Right atrium auricular region (tissue), 2 donors: Measurements from ENCODE around the gene SLC12A8. TPM values are rescaled to one million over a fixed set of nuclear protein-coding genes. Genes with fewer than 3 reads are reported as not detected.

ENCODE experiments used
- DNase-seq: peaks from one replicate; pipeline ENCODE4 v3.0.0-alpha.2; 2019; ENCODE audit warnings: low spot score
- H3K27ac ChIP-seq, 2 donors: fragments of 200-600 bp; sonication (generic); 1 replicate in 1 of 2; 2 replicates in 1 of 2; pipeline ENCODE4 v1.5.1; 2016 to 2019
- H3K27me3 ChIP-seq, 2 donors: fragments of 200-600 bp; sonication (generic); one replicate each; pipeline versions ENCODE4 v1.5.1 to v1.6.0; 2017 to 2019
- H3K36me3 ChIP-seq: fragments of 200-600 bp; sonication (generic); one replicate; pipeline ENCODE4 v1.5.1; 2016
- H3K4me1 ChIP-seq, 2 donors: fragments of 200-600 bp; sonication (generic); one replicate each; pipeline versions ENCODE4 v1.5.1 to v1.6.0; 2017 to 2019
- H3K4me3 ChIP-seq, 2 donors: fragments of 200-600 bp; sonication (generic); 1 replicate in 1 of 2; 2 replicates in 1 of 2; pipeline ENCODE4 v1.5.1; 2017 to 2019; ENCODE audit warnings: mild to moderate bottlenecking in 1 of 2, moderate library complexity in 1 of 2
- H3K9me3 ChIP-seq, 2 donors: fragments of 200-600 bp; sonication (generic); one replicate each; pipeline ENCODE4 v1.5.1; 2019
- CTCF ChIP-seq, 2 donors: fragments of 200-600 bp; sonication (generic); IDR thresholded peaks; one replicate each; pipeline ENCODE4 v1.5.1; 2019; ENCODE audit warnings: antibody characterized with exemption in 2 of 2
- total RNA-seq, 2 donors: library from RNA; depleted of rRNA; stranded (reverse); fragments of >200 nt; gene quantifications; one replicate each; pipeline ENCODE4 v1.1.0, GENCODE V29; 2016

The SLC12A8 gene
- total RNA-seq, 2 donors from 2014 or later = 1.1 to 1.9 TPM

- Histone ChIP-seq H3K27me3 (no peaks in the 10 kb centered on the region), H3K4me1 (peaks cover 0 to 15% of the 10 kb centered on the region in 2 donors), H3K9me3 (no peaks in the 10 kb centered on the region), H3K4me3 (no peak overlapping the region), H3K36me3 (no peaks in the 10 kb centered on the region), H3K27ac (no peak overlapping the region)
- TF ChIP-seq CTCF (IDR thresholded peaks at IDR 0.05) = no peak
- DNase-seq = peak; percentile 26
Measured at GRCh38 chr3:125156456-125156855, 56.1 kb downstream of the SLC12A8 start.

GRCh38 chr3:125154800-125155269 is 57.7 kb downstream of the SLC12A8 start:
- no peak for TF ChIP-seq CTCF (IDR thresholded peaks at IDR 0.05)
- Histone ChIP-seq H3K9me3 (no peaks in the 10 kb centered on the region), H3K36me3 (no peaks in the 10 kb centered on the region), H3K4me1 (peaks cover 0 to 16% of the 10 kb centered on the region in 2 donors), H3K27me3 (no peaks in the 10 kb centered on the region), H3K4me3 (no peak overlapping the region), H3K27ac (no peak overlapping the region)
- no peak for DNase-seq

- no peak overlapping the region for H3K4me3 ChIP-seq
- H3K9me3 ChIP-seq = no peaks in the 10 kb centered on the region
- peak; percentile 49 for DNase-seq
- H3K27me3 ChIP-seq = no peaks in the 10 kb centered on the region
- TF ChIP-seq CTCF (IDR thresholded peaks at IDR 0.05) = no peak
- H3K27ac ChIP-seq = no peak overlapping the region
- no peaks in the 10 kb centered on the region for H3K36me3 ChIP-seq
- peaks cover 0 to 21% of the 10 kb centered on the region in 2 donors for H3K4me1 ChIP-seq
Measured at GRCh38 chr3:125154110-125154509, 58.4 kb downstream of the SLC12A8 start.

- Histone ChIP-seq H3K27ac (no peak overlapping the region), H3K27me3 (no peaks in the 10 kb centered on the region), H3K9me3 (no peaks in the 10 kb centered on the region), H3K36me3 (no peaks in the 10 kb centered on the region), H3K4me3 (no peak overlapping the region), H3K4me1 (peaks cover 0 to 32% of the 10 kb centered on the region in 2 donors)
- no peak for DNase-seq
- TF ChIP-seq CTCF (IDR thresholded peaks at IDR 0.05) = no peak
Measured at GRCh38 chr3:125152951-125153350, 59.6 kb downstream of the SLC12A8 start.

- H3K4me3 ChIP-seq = no peak overlapping the region
- peaks cover 0 to 43% of the 10 kb centered on the region in 2 donors for H3K4me1 ChIP-seq
- H3K36me3 ChIP-seq = no peaks in the 10 kb centered on the region
- no peak for TF ChIP-seq CTCF (IDR thresholded peaks at IDR 0.05)
- no peak for DNase-seq
- H3K9me3 ChIP-seq = no peaks in the 10 kb centered on the region
- peak overlapping the region in 1 of 2 donors; percentile 19 for H3K27ac ChIP-seq
- no peaks in the 10 kb centered on the region for H3K27me3 ChIP-seq
Measured at GRCh38 chr3:125151916-125152315, 60.6 kb downstream of the SLC12A8 start.

- Histone ChIP-seq H3K4me1 (peaks cover 0 to 48% of the 10 kb centered on the region in 2 donors), H3K27ac (peak overlapping the region in 1 of 2 donors; percentile 19), H3K4me3 (no peak overlapping the region), H3K27me3 (no peaks in the 10 kb centered on the region), H3K9me3 (no peaks in the 10 kb centered on the region), H3K36me3 (no peaks in the 10 kb centered on the region)
- no peak for DNase-seq
- TF ChIP-seq CTCF (IDR thresholded peaks at IDR 0.05) = no peak
Measured at GRCh38 chr3:125151442-125151817, 61.1 kb downstream of the SLC12A8 start.
